Tibial artery (tissue), 4 donors: ENCODE data around the gene MLLT11.
"Not testable (repeated sequence)": the region's sequence is repeated elsewhere in the genome, so short reads cannot be mapped to it uniquely, and the experiment has no call there.

ENCODE experiments used
- DNase-seq, 2 donors: peaks; one replicate each; pipeline ENCODE4 v3.0.0-alpha.2; 2019
- H3K27ac ChIP-seq, 2 donors: fragments of 200-600 bp; sonication (generic) in 1 of 2; 1 replicate in 1 of 2; 2 replicates in 1 of 2; pipeline ENCODE4 v1.5.1; 2018 to 2019; ENCODE audit warnings: mild to moderate bottlenecking in 1 of 2
- H3K27me3 ChIP-seq, 2 donors: fragments of 200-600 bp; sonication (generic) in 1 of 2; one replicate each; pipeline versions ENCODE4 v1.5.1 to v1.6.0; 2016 to 2019
- H3K36me3 ChIP-seq, 3 donors: fragments of 200-600 bp; sonication (generic) in 2 of 3; one replicate each; pipeline ENCODE4 v1.5.1; 2016 to 2019; ENCODE audit warnings: mild to moderate bottlenecking in 2 of 3
- H3K4me1 ChIP-seq, 4 donors: fragments of 200-600 bp; sonication (generic) in 2 of 4; 1 replicate in 3 of 4; 2 replicates in 1 of 4; pipeline ENCODE4 v1.5.1; 2016 to 2019
- H3K4me3 ChIP-seq, 2 donors: fragments of 200-600 bp; sonication (generic) in 1 of 2; 1 replicate in 1 of 2; 2 replicates in 1 of 2; pipeline ENCODE4 v1.5.1; 2018 to 2019; ENCODE audit warnings: mild to moderate bottlenecking in 2 of 2
- H3K9me3 ChIP-seq, 3 donors: fragments of 200-600 bp; sonication (generic) in 1 of 3; one replicate each; pipeline ENCODE4 v1.5.1; 2016 to 2019
- CTCF ChIP-seq, 2 experiments: fragments of 200-600 bp in 1 of 2; fragments of 450-650 bp in 1 of 2; IDR thresholded peaks; one replicate each; pipeline ENCODE4 v1.5.1; 2017 to 2019; ENCODE audit warnings: antibody characterized with exemption in 2 of 2, mild to moderate bottlenecking in 1 of 2, moderate library complexity in 1 of 2
- intact Hi-C: fragments of 100-400 bp; cut with DNase I; formaldehyde crosslinking; loops from one replicate; pipeline ENCODE4 v1.15.0; 2023; ENCODE audit warnings: low total_unique reads

Gene MLLT11

GRCh38 chr1:151085953-151086559 lies 25.9 kb downstream of the MLLT11 start:
- Histone ChIP-seq H3K27ac (no peak overlapping the region), H3K4me3 (no peak overlapping the region), H3K27me3 (no peaks in the 10 kb centered on the region), H3K4me1 (no peaks in the 10 kb centered on the region), H3K9me3 (no peaks in the 10 kb centered on the region), H3K36me3 (peaks cover 0 to 8% (median 5%) of the 10 kb centered on the region in 3 donors)
- no peak for TF ChIP-seq CTCF (IDR thresholded peaks at IDR 0.05)
- no peak for DNase-seq
- intact Hi-C loops: no loop called here

GRCh38 chr1:151097426-151097825 lies 37.2 kb downstream of the MLLT11 start:
- H3K27ac ChIP-seq, intact Hi-C loops, H3K27me3 ChIP-seq, H3K4me1 ChIP-seq, H3K4me3 ChIP-seq, H3K9me3 ChIP-seq: not testable (repeated sequence)
- peaks cover 6 to 22% (median 6%) of the 10 kb centered on the region in 3 donors for H3K36me3 ChIP-seq
- DNase-seq: peak in 1 of 2 donors; percentile 40

GRCh38 chr1:151098126-151098525 lies 37.9 kb downstream of the MLLT11 start:
- no peak overlapping the region for H3K27ac ChIP-seq
- intact Hi-C loops: no loop called here
- no peak overlapping the region for H3K4me3 ChIP-seq
- no peaks in the 10 kb centered on the region for H3K4me1 ChIP-seq
- H3K9me3 ChIP-seq: no peaks in the 10 kb centered on the region
- no peaks in the 10 kb centered on the region for H3K27me3 ChIP-seq
- H3K36me3 ChIP-seq: peaks cover 6 to 28% (median 6%) of the 10 kb centered on the region in 3 donors
- no peak for TF ChIP-seq CTCF (IDR thresholded peaks at IDR 0.05)
- peak in 1 of 2 donors; percentile 19 for DNase-seq

- H3K36me3 ChIP-seq: peaks cover 16 to 51% (median 32%) of the 10 kb centered on the region in 3 donors
- intact Hi-C loops: loop anchor here (5.0 to 10.0 kb wide), 2 partner anchors 53 to 140 kb away; partner anchors contain the start of gene TNFAIP8L2
- TF ChIP-seq CTCF (IDR thresholded peaks at IDR 0.05): no peak
Observed at GRCh38 chr1:151104630-151105029, 44.4 kb downstream of the MLLT11 start.

GRCh38 chr1:151106894-151107293 lies 46.7 kb downstream of the MLLT11 start:
- no peak overlapping the region for H3K27ac ChIP-seq
- intact Hi-C loops: loop anchor here (10.0 kb wide), 1 partner anchor 138 kb away; no protein-coding TSS in a partner anchor
- no peak for TF ChIP-seq CTCF (IDR thresholded peaks at IDR 0.05)

More at GRCh38 chr1:151104630-151105029, 44.4 kb downstream of the MLLT11 start:
- Histone ChIP-seq H3K27ac (no peak overlapping the region), H3K27me3 (no peaks in the 10 kb centered on the region), H3K4me1 (no peaks in the 10 kb centered on the region), H3K4me3 (no peak overlapping the region), H3K9me3 (no peaks in the 10 kb centered on the region)
- DNase-seq: no peak

GRCh38 chr1:151108331-151108730 lies 48.1 kb downstream of the MLLT11 start:
- DNase-seq: peak in 1 of 2 donors; percentile 33
- no peak for TF ChIP-seq CTCF (IDR thresholded peaks at IDR 0.05)
- Histone ChIP-seq H3K27ac (no peak overlapping the region), H3K36me3 (peaks cover 16 to 52% (median 32%) of the 10 kb centered on the region in 3 donors), H3K27me3 (no peaks in the 10 kb centered on the region), H3K9me3 (no peaks in the 10 kb centered on the region), H3K4me3 (no peak overlapping the region), H3K4me1 (no peaks in the 10 kb centered on the region)
- intact Hi-C loops: loop anchor here (10.0 kb wide), 1 partner anchor 136 kb away; no protein-coding TSS in a partner anchor

More at GRCh38 chr1:151106894-151107293, 46.7 kb downstream of the MLLT11 start:
- Histone ChIP-seq H3K4me1 (no peaks in the 10 kb centered on the region), H3K36me3 (peaks cover 16 to 54% (median 32%) of the 10 kb centered on the region in 3 donors), H3K27me3 (no peaks in the 10 kb centered on the region), H3K9me3 (no peaks in the 10 kb centered on the region), H3K4me3 (no peak overlapping the region)
- DNase-seq: no peak
